IPS-18c (cell line): ENCODE measurements around the gene IGF2BP2.
"Not testable (repeated sequence)": the region's sequence is repeated elsewhere in the genome, so short reads cannot be mapped to it uniquely, and the experiment has no call there.

Experiments used
- H3K4me3 ChIP-seq: 2 replicates; pipeline ENCODE4 v1.7.0; 2013; ENCODE audit warnings: low read depth, mild to moderate bottlenecking, low read length, moderate library complexity; ENCODE audit not compliant: insufficient read depth
- H3K9me3 ChIP-seq: one replicate; pipeline ENCODE4 v1.6.1; 2013; ENCODE audit warnings: mild to moderate bottlenecking, low read length, moderate library complexity; ENCODE audit not compliant: control insufficient read depth, insufficient read depth

Gene IGF2BP2

DNA sequence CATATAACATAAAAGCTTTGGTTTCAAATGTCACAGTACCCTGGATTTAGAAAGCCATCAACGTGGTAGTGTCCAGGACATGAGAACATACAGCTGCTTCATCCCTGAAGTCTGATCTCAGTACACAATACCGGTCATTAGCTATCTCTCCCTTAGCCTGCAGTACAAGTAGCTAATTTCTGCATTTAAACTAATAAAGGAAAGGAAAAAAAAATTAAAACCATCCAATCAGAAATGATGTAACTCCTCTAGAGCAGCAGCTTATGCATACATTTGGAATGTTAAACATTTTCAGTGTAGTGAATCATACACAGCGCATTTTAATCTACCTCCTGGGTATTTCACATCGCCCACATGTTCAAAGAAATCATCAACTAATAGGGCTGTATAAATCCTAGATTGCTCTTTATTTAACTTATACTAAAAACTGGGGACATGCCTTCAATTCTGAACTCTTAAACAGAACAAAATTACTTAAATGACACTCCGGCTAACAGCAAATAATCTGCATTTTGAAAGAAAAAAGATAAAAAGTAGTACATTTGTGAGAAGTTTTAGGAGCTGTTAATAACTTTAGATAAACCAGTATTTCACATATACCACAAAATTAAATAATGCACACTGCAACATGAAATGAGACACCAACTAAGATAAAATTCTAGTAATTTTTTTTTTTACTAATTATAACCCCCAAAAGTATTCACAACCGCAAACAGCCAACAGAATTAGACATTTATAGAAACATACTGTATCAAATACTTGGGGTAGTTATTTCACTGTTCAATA lies 3.7 kb downstream of the IGF2BP2 start:
- no peak overlapping the region for H3K4me3 ChIP-seq
- H3K9me3 ChIP-seq = peaks cover 3% of the 10 kb centered on the region

DNA sequence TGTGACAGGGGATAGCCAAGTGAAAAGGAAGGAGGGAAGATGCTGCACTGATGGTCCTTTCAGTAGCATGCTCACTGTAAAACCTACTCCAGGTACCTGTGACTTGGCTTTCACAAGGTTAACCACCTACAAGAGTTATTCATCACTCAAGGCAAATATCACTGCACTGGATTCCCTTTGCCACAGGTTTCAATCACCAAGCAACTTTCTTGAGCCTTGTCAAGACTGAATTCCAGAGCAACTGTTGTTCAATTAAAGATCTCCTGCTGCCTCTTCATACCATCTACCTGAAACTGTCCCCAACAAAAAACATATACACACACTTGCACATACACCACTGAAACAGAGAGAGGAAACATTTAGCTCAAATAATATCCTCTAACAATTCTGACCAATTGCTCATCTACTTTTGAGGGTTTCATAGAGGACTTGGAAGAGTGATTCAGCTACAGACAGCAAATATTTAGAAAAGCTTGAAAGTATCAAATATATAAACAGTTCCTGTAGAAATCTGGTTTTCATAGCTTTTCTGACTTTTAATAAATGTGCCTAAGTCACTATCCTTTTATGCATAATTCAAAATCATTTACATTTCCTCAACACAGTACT lies 6.5 kb downstream of the IGF2BP2 start:
- Histone ChIP-seq H3K9me3 (no peaks in the 10 kb centered on the region), H3K4me3 (no peak overlapping the region)

DNA sequence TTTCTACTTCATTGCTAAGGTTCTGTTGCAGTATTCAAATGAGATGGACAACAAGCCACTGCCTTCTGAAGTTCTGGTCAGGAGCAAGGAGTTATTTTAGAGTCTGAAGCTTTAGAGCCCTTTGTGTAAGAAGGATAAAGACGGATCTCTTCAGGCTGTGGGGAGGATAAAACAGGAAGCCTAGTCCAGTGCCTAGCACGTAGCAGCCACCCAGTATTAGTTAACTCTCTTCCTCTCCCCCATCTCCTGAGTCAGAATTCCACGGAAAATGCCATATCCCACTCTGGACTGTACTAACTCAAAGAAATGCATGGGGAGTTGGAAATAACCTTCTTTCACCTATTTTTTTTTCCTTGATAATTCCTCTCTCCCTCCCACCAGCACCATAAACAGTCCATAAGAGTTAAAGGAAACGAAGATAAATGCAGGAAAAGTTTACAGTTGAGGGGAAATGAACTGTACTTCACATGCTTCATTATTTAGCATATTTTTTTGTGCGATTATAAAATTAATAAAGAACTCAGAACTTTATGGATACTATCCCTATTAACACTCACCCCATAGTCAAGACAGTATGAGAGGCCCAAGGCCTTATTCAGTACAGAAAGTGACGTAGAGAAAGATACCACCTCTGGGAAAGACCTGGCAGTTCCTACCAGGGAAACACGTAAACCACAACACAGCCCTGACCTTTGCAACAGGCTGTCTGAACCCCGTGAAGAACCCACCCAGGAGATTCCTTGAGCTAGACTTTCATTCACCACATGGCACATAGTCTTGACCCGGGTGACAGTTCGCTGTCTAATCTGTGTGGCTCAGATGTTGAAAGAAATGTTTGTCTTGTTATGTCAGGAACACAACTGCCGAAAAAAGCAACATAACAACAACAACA lies 9.2 kb downstream of the IGF2BP2 start:
- Histone ChIP-seq H3K4me3 (no peak overlapping the region), H3K9me3 (no peaks in the 10 kb centered on the region)

GRCh38 chr3:185813691-185814215 lies 11.1 kb downstream of the IGF2BP2 start:
- H3K4me3 ChIP-seq = no peak overlapping the region
- no peaks in the 10 kb centered on the region for H3K9me3 ChIP-seq

DNA sequence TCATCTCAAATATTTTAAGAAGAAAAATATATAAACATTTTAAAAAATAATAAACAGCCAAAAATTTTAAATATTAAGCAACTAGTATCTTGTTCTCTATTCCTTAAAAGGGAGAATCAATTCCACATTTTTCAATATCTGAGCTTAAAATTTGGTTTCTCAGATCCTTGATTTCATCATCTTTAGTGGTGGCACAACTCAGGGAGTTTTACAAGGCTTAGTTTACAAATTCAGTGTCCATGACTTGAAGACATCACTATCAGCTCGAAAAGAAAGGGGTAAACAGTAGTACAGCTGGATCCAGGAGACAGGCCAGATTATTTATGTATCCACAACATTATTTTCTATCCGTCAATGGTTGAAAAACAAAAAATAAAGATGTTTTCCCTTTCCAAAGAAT lies 11.6 kb downstream of the IGF2BP2 start:
- H3K4me3 ChIP-seq = no peak overlapping the region
- H3K9me3 ChIP-seq = no peaks in the 10 kb centered on the region

DNA sequence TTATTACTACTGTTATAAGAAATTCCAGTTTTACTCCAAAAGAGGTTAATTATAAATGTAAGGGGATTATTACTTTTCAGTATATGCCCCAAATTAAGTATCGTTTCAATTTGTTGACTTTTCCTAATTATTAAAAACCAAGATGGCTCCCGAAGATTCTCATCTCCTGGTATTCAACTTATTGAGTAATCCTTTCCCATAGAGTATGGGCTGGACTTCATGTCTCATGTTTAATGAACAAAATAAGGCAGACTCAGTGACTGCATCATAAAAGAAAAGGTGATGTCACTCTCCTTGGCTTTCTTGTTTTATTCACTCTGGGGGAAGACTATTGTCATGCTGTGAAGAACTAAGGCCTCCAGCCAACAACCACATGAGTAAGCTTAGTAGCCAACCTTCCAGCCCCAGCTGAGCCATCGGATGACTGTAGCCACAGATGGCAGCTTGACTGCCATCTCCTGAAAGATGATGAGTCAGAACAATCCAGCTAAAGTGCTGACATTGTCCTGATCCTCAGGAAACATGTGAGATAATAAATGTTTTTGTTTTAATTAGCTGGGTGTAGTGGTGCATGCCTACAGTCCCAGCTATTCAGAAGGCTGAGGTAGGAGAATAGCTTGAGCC lies 17.3 kb downstream of the IGF2BP2 start:
- H3K9me3 ChIP-seq = no peaks in the 10 kb centered on the region
- H3K4me3 ChIP-seq = no peak overlapping the region

GRCh38 chr3:185798831-185799110 lies 26.1 kb downstream of the IGF2BP2 start:
- H3K9me3 ChIP-seq, H3K4me3 ChIP-seq: not testable (repeated sequence)

GRCh38 chr3:185797993-185798830 lies 26.6 kb downstream of the IGF2BP2 start:
- no peak overlapping the region for H3K4me3 ChIP-seq
- H3K9me3 ChIP-seq = no peaks in the 10 kb centered on the region

- Histone ChIP-seq H3K9me3 (no peaks in the 10 kb centered on the region), H3K4me3 (no peak overlapping the region)
These were observed 27.5 kb downstream of the IGF2BP2 start for GRCh38 chr3:185797108-185797881.

DNA sequence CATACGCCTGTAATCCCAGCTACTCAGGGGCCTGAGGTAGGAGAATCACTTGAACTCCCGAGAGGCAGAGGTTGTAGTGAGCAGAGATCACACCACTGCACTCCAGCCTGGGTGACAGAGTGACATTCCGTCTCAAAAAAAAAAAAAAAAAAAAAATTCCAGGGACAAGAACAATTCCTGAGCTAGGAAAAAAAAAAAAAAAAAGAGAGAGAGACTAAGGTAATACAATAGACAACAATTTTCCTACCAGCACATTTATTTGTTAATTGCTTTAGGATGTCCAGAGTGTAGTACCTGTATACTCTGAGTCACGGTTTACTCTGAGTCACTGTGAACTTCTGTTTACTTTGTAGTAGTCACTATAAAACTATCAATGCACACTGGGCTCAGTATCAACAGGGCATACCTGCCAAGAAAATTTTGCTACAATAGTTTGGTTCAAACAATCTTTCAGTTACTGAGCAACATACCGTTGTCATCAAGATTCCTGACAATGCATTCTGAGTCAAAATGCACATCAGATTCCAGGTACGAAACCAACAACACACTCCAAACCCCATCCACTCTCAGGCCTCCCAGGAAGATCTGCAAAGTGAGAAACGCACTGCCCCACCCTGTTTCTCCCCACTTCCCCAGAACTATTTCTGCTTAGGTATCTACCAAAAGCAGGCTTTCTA lies 28.3 kb downstream of the IGF2BP2 start:
- no peaks in the 10 kb centered on the region for H3K9me3 ChIP-seq
- H3K4me3 ChIP-seq = no peak overlapping the region

DNA sequence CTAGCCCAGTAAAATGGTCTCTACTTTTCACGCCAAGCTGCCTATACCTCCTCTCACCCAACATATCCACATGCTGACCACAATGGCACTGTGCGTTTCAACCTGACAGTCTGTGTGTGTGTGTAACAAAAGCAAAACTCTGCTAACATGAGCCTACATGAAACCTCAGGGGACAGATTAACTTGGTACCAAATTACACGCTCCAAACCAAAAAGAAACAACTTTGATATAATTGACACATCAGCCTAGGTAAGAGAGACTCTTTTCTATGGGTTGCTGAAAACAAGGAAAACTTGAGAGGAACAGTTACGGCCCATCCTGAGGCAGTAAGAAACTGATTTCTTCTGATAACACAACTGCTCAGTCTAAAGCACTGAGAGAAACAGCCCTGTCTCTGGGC lies 31.5 kb downstream of the IGF2BP2 start:
- Histone ChIP-seq H3K9me3 (no peaks in the 10 kb centered on the region), H3K4me3 (no peak overlapping the region)

DNA sequence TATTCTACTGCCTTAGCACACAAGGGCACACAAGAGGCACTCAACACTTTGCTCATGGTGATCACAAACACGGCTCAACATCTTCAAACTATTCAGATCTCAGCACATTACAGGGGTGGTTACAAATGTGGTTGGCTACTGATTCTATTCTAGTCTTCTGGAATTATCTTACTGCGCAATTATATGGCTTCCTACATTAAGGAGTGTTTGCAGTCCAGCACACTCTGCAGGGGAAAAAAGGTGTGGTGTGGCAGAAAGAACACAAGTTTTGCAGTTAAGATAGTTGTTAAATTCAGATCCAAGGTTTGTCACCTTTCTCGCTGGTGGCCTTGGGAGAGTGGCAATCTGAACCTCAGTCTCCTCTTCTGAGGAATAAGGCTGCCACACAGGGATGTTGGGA lies 31.9 kb downstream of the IGF2BP2 start:
- H3K4me3 ChIP-seq = no peak overlapping the region
- no peaks in the 10 kb centered on the region for H3K9me3 ChIP-seq

DNA sequence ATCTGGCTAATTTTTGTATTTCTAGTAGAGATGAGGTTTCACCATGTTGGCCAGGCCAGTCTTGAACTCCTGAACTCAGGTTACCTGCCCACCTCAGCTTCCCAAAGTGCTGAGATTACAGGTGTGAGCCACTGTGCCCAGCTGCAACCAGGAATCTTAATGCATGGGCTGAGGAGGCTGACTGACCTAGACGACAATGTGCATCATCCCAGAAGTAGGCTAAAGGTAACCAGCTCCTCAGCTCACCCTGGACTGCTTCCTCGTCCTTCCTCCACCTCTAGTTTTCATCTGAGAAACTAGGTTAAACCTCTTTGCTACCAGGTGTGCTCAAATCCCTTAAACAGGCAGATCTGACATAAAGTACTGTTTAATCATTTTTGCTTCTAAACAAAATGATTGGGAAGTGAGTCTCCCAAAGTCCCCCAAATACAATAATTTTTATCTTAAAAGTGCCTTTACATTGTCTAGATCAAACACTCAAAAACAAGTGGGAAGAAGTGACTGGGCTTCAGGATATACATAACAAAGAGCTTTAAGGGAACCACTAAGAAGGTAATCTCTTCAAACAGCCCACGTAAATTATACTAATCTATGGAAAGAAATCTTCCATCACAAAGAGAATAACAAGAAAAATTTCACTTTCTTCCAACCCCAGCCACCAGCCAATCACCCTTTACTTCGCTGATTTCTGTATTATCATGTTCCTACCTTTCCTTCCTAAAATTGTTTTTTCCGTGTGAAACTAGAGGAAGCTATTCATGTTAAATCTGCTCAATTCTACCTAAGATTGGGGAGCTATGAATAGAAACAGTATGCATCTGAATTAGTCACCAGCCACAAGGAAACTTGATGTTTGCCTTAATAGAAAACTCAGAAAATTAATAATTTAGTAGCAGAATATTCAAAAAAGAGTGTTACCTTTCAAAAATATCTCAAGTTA lies 34.7 kb downstream of the IGF2BP2 start:
- Histone ChIP-seq H3K9me3 (no peaks in the 10 kb centered on the region), H3K4me3 (no peak overlapping the region)

GRCh38 chr3:185789134-185789533 lies 35.7 kb downstream of the IGF2BP2 start:
- Histone ChIP-seq H3K9me3 (no peaks in the 10 kb centered on the region), H3K4me3 (no peak overlapping the region)

GRCh38 chr3:185788292-185788691 lies 36.5 kb downstream of the IGF2BP2 start:
- H3K4me3 ChIP-seq = no peak overlapping the region
- no peaks in the 10 kb centered on the region for H3K9me3 ChIP-seq
